ENCODE data around the gene FNDC5.

FNDC5 gene

DNA sequence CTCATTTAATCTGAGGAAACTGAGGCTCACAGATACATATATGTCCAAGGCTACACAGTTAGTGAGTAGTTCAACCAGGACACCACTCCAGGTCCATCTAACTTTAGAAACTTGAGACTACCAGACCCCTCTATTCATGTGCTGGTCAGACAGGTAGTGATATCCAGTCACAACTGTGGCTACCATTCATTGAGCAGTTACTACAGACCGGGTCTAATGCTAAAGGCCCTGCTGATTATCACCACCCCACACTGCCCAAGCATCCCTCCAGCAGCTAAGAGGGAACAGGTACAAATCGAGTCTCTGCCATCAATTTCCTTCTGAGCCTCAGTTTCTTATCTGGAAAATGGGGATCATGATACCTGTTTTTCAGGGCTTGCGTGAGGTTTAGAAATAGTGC, 20.9 kb upstream of the FNDC5 start:
- Mint-ChIP-seq H3K4me1 (ENCODE audit: low read depth) (peaks cover 10% of the 10 kb centered on the region), H3K27ac (no peak overlapping the region), H3K9me3 (ENCODE audit: low read depth) (no peaks in the 10 kb centered on the region), H3K36me3 (no peaks in the 10 kb centered on the region), H3K27me3 (peaks cover 38% of the 10 kb centered on the region), H3K4me3 (peak overlapping the region; percentile 76)

GRCh38 chr1:32891241-32891570, 20.5 kb upstream of the FNDC5 start:
- Mint-ChIP-seq H3K27ac (no peak overlapping the region), H3K4me1 (ENCODE audit: low read depth) (peaks cover 10% of the 10 kb centered on the region), H3K4me3 (peak overlapping the region; percentile 38), H3K27me3 (peaks cover 36% of the 10 kb centered on the region), H3K9me3 (ENCODE audit: low read depth) (no peaks in the 10 kb centered on the region), H3K36me3 (no peaks in the 10 kb centered on the region)

- H3K27ac Mint-ChIP-seq = no peak overlapping the region
- H3K9me3 Mint-ChIP-seq (ENCODE audit: low read depth) = no peaks in the 10 kb centered on the region
- H3K4me3 Mint-ChIP-seq = no peak overlapping the region
- no peaks in the 10 kb centered on the region for H3K36me3 Mint-ChIP-seq
- H3K27me3 Mint-ChIP-seq = peaks cover 33% of the 10 kb centered on the region
- H3K4me1 Mint-ChIP-seq (ENCODE audit: low read depth) = peaks cover 10% of the 10 kb centered on the region
Observed at GRCh38 chr1:32890516-32891240, 20.0 kb upstream of the FNDC5 start.

DNA sequence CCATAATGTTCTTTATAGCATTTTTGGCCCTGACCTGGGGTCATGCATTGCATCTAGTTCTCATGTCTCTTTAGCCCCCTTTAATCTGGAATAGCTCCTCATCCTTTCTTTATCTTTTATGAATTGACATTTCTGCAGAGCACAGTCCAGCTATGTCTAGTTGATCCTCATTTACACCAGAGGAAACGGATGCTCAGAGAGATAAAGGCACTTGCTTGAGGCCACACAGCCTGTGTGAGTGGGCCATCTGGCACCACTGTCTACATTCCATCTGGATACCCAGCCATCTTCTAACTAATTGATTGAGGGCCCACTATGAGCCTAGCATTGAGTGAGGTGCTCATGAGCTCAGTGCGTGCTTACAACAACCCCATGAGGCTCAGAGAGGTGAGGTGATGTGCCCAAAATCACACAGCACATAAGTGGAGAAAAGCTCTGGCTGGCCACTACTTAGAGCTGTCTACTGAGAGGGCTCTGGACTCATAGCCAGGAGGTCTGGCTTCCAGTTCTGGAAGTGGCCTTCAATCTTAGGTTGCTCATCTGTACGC, 19.1 kb upstream of the FNDC5 start:
- Mint-ChIP-seq H3K36me3 (no peaks in the 10 kb centered on the region), H3K4me3 (no peak overlapping the region), H3K9me3 (ENCODE audit: low read depth) (no peaks in the 10 kb centered on the region), H3K4me1 (ENCODE audit: low read depth) (peaks cover 16% of the 10 kb centered on the region), H3K27ac (no peak overlapping the region), H3K27me3 (peaks cover 39% of the 10 kb centered on the region)

GRCh38 chr1:32888677-32889420, 18.1 kb upstream of the FNDC5 start:
- Mint-ChIP-seq H3K36me3 (no peaks in the 10 kb centered on the region), H3K4me1 (ENCODE audit: low read depth) (peaks cover 16% of the 10 kb centered on the region), H3K27ac (no peak overlapping the region), H3K4me3 (no peak overlapping the region), H3K27me3 (peaks cover 39% of the 10 kb centered on the region), H3K9me3 (ENCODE audit: low read depth) (no peaks in the 10 kb centered on the region)

DNA sequence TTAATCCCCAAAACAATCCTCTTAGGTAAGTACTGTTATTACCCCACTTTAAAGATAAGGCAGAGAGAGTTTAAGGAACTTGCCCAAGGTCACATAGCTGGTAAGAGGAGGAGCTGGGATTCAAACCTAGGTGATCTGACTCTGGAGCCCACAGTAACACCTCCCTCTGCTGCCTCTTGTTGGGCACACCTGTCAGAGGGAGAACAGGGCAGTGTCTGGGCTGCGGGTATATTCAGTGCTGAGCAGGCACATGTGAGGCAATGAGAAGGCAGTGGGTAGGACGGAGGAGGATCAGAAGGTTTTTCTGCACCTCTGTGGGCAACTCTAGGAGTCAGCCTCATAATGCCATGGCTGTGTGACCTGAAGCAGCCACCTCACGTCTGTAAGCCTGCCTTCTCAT, 17.4 kb upstream of the FNDC5 start:
- H3K27me3 Mint-ChIP-seq = peaks cover 41% of the 10 kb centered on the region
- H3K27ac Mint-ChIP-seq = no peak overlapping the region
- no peaks in the 10 kb centered on the region for H3K9me3 Mint-ChIP-seq (ENCODE audit: low read depth)
- H3K36me3 Mint-ChIP-seq = no peaks in the 10 kb centered on the region
- no peak overlapping the region for H3K4me3 Mint-ChIP-seq
- peaks cover 16% of the 10 kb centered on the region for H3K4me1 Mint-ChIP-seq (ENCODE audit: low read depth)

- Mint-ChIP-seq H3K4me3 (no peak overlapping the region), H3K9me3 (ENCODE audit: low read depth) (no peaks in the 10 kb centered on the region), H3K27me3 (peaks cover 40% of the 10 kb centered on the region)
Observed at GRCh38 chr1:32887623-32888022, 16.9 kb upstream of the FNDC5 start.

DNA sequence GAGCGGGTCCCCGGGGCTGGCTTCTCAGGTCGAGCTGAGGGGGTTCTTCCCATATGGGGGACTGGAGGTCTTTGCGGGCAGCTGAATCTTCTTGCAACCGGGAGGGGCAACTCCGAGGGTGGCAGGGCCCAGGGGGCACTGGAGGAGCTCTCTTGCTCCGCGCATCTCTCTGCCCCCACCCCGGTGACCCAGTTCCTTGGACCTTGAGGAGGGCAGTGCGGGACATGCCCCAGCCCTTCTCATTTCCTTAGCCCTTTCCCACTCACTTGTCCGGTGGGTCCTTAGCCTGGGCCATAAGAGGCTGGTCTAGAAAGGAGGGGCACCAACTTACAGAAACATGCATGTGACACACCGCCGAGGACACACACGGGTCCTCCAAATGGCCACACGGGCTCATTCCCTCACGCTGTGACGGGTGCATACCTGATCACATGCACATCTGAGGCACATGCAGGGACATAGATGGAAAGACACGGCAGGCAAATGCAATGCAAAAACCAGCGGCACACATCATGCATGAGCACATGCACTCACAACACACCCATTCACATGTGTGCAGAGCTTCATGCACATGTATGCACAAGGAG, 16.2 kb upstream of the FNDC5 start:
- Mint-ChIP-seq H3K27ac (no peak overlapping the region), H3K27me3 (peaks cover 33% of the 10 kb centered on the region), H3K9me3 (ENCODE audit: low read depth) (no peaks in the 10 kb centered on the region), H3K36me3 (no peaks in the 10 kb centered on the region), H3K4me3 (no peak overlapping the region), H3K4me1 (ENCODE audit: low read depth) (peaks cover 8% of the 10 kb centered on the region)

More at GRCh38 chr1:32887623-32888022, 16.9 kb upstream of the FNDC5 start:
- H3K36me3 Mint-ChIP-seq = no peaks in the 10 kb centered on the region
- H3K4me1 Mint-ChIP-seq (ENCODE audit: low read depth) = peaks cover 15% of the 10 kb centered on the region
- no peak overlapping the region for H3K27ac Mint-ChIP-seq

- Mint-ChIP-seq H3K27me3 (peaks cover 30% of the 10 kb centered on the region), H3K27ac (no peak within 1 kb of the TSS), H3K9me3 (ENCODE audit: low read depth) (no peaks in the 10 kb centered on the region), H3K36me3 (no peaks in the 10 kb centered on the region), H3K4me3 (peak within 1 kb of the TSS; percentile 42), H3K4me1 (ENCODE audit: low read depth) (peaks cover 7% of the 10 kb centered on the region)
Observed at GRCh38 chr1:32886004-32886827, 15.5 kb upstream of the FNDC5 start, which contains the start of gene HPCA. TSS of gene HPCA (plus strand) at chr1:32886491. CDS start at chr1:32888899, 2,408 bp downstream.

DNA sequence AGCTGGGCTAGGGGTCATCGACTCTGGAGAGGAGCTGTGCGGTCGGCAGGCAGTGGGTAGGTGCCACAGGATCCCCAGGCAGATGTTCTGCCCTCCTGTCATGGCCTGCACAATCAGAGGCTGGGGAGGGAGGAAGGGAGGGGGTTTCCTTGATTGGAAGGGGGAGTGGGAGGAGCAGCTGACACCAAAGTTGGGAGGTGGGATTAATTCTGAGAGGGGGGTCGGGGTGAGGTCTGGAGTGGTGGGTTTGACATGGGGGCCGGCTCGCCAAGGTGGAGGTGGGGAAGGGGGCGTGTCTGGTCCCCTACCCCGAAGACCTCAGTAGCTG, 14.9 kb upstream of the FNDC5 start:
- Mint-ChIP-seq H3K36me3 (no peaks in the 10 kb centered on the region), H3K27ac (no peak overlapping the region), H3K9me3 (ENCODE audit: low read depth) (no peaks in the 10 kb centered on the region), H3K4me1 (ENCODE audit: low read depth) (peaks cover 7% of the 10 kb centered on the region), H3K27me3 (peaks cover 28% of the 10 kb centered on the region), H3K4me3 (peak overlapping the region; percentile 42)

- no peaks in the 10 kb centered on the region for H3K9me3 Mint-ChIP-seq (ENCODE audit: low read depth)
- peaks cover 22% of the 10 kb centered on the region for H3K27me3 Mint-ChIP-seq
- peaks cover 7% of the 10 kb centered on the region for H3K4me1 Mint-ChIP-seq (ENCODE audit: low read depth)
- no peak overlapping the region for H3K4me3 Mint-ChIP-seq
- H3K36me3 Mint-ChIP-seq = no peaks in the 10 kb centered on the region
- H3K27ac Mint-ChIP-seq = no peak overlapping the region
Observed at GRCh38 chr1:32884726-32885125, 14.0 kb upstream of the FNDC5 start.

DNA sequence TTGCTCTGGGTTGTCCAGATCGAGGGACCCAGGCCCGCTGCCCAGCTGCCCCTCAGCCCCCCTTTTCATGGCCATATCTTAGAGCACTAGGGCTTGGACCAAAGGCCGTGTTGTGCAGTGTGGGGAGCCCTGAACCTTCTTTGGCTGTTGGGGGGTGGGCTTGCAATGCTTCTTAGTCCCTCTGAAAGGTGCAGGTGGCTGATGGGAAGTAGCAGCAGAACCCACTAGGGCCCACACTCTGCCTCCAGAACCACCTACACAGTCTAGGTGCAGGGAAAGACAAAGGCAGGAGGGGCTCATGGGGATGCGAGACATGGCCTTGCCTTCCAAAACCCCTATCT, 13.3 kb upstream of the FNDC5 start:
- H3K27ac Mint-ChIP-seq = no peak overlapping the region
- no peaks in the 10 kb centered on the region for H3K9me3 Mint-ChIP-seq (ENCODE audit: low read depth)
- no peak overlapping the region for H3K4me3 Mint-ChIP-seq
- peaks cover 7% of the 10 kb centered on the region for H3K4me1 Mint-ChIP-seq (ENCODE audit: low read depth)
- H3K36me3 Mint-ChIP-seq = no peaks in the 10 kb centered on the region
- peaks cover 18% of the 10 kb centered on the region for H3K27me3 Mint-ChIP-seq

GRCh38 chr1:32883338-32884031, 12.8 kb upstream of the FNDC5 start:
- Mint-ChIP-seq H3K27ac (no peak overlapping the region), H3K27me3 (peaks cover 18% of the 10 kb centered on the region), H3K9me3 (ENCODE audit: low read depth) (no peaks in the 10 kb centered on the region), H3K4me1 (ENCODE audit: low read depth) (peaks cover 7% of the 10 kb centered on the region), H3K4me3 (no peak overlapping the region), H3K36me3 (no peaks in the 10 kb centered on the region)
